Umbilical cord (tissue), 2 donors: ENCODE results near the gene PANK3. TPM values are rescaled to one million over a fixed set of nuclear protein-coding genes. Genes with fewer than 3 reads are reported as not detected.
A peak's percentile ranks its signal among the peaks of the same experiment; 100 is the strongest.
"Not testable (repeated sequence)": the region's sequence is repeated elsewhere in the genome, so short reads cannot be mapped to it uniquely, and the experiment has no call there.

Experiments
- DNase-seq: peaks from one replicate; pipeline ENCODE4 v3.0.0-alpha.2; 2015; ENCODE audit warnings: low spot score
- total RNA-seq: library from RNA; depleted of rRNA; stranded (reverse); fragments of >200 nt; gene quantifications from one replicate; pipeline ENCODE4 v1.2.3, GENCODE V29; 2014; ENCODE audit warnings: low replicate concordance; ENCODE audit not compliant: insufficient read depth

Gene PANK3
- total RNA-seq, result 75.1 TPM

GRCh38 chr5:168578538-168579487 is at the start of gene PANK3:
TSS of gene PANK3 (minus strand) at chr5:168579368. CDS start at chr5:168579283, 85 bp downstream.
- DNase-seq, result no peak

GRCh38 chr5:168624850-168625364 is 45.7 kb upstream of the PANK3 start:
- DNase-seq, result no peak

GRCh38 chr5:168620807-168621206 is 41.6 kb upstream of the PANK3 start:
- no peak for DNase-seq

- no peak for DNase-seq
These were observed 35.5 kb upstream of the PANK3 start for GRCh38 chr5:168614661-168615060.

DNA sequence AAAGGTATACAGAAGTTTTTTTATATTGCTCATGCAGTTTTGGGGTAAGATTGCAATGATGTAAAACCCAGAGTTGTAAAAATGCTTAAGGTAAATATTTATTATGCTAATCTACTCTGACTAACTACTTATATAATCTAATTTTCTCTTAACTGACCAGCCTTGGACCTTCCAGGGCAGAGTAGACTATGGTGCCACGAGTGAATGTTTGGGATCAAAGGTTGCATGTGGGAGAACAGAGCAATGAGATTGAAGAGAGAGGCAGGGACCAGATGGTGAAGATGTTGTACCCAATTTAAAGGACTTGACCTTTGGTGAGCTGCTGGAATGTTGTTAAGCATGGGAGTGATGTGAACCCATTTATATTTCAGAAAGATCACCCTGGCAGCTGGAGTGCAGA is 34.8 kb upstream of the PANK3 start:
- no peak for DNase-seq

GRCh38 chr5:168613396-168613795 is 34.2 kb upstream of the PANK3 start:
- DNase-seq, result no peak

DNA sequence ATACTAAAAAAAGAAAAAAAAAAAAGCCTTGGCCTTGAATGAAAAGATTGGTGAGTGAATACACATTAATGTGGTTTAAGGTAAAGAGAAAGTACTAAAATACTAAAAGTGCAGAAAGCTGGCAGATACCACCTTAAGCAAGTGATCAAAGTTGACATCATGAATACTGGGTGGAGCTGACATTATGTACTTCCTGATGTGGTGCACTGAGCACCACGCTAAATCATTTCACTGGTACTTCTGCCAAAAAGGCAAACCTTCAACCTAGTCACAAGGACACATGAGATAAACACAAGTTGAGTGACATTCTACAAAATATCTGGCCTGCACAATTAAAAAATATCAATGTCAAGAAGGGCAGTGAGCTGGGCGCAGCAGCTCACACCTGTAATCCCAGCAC is 33.8 kb upstream of the PANK3 start:
- DNase-seq, result no peak

DNA sequence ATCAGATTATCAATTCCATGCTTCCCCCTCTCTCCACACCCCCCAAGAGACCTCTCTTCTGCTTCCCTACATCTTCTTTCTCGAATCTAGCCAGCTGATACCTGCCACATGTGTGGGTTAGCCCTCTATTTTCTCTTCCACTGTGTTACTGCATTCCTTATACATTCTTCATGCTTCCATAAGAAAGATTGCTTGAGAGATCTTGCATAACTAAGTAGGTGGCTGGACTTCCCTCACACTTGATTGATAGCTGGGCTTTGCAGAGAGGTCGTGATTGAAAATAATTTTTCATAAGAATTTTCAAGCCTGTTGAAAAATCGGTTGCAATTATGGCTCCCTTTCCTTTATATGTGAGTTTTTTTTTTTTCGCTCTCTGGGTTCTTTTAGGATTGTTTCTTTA is 33.0 kb upstream of the PANK3 start:
- no peak for DNase-seq

DNA sequence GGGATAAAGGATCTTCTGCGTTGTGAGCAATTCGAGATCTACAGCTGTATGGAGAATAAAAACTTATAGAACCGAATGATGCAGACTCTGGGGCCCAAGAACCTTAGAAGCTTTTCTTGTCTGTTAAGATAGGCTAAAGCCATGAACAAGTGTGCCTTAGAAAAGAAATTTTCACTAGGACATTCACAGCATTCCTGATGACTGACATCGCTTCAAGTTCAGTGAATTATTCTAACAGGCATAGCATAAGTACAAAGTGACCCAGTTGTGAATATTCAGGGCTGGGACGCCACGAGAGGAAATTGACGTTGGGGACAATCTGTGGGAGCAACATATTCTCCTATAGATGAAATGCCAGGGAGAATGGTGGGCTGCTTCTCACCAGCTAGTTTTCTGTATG is 32.0 kb upstream of the PANK3 start:
- peak; percentile 55 for DNase-seq

GRCh38 chr5:168609806-168610482 is 30.8 kb upstream of the PANK3 start:
- DNase-seq, result no peak

DNA sequence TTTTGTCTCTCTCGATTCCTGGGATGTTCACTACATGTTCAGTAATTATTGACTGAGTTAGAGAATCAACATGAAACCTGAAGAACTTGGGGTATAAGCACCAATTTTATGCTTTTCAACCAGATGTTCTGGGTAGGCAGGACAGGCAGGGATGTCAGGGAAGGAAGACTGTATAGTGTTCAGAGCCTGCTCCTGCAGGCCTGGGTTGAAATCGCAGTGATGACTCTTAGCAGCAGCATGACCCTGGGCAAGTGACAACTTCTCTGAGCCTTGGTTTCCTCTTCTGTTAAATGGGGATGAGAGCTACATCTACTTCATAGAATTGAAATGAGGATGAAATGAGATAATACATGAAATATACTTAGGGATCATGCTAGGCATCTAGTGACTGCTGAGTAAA is 29.7 kb upstream of the PANK3 start:
- DNase-seq, result no peak

GRCh38 chr5:168608386-168608785 is 29.2 kb upstream of the PANK3 start:
- no peak for DNase-seq

DNA sequence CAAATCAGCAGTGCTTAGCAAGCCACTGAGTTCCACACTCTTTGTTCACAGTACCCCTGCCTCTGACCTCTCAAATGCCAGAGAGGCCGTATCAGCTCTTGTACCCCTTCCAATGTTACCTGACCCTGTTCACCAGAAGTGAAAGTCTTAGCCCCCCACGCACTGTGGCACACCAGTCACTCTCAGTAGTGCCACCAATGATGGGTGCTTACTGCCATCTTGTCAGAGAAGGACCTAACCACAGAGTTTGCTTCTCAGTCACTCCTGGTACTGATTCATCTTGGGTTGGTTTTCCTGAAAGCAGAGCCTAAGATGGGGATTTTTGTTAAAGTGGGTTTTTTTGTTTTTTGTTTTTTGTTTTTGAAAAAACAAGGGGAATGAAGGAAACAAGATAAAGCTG is 28.8 kb upstream of the PANK3 start:
- DNase-seq, result no peak

GRCh38 chr5:168606562-168606961 is 27.4 kb upstream of the PANK3 start:
- no peak for DNase-seq

DNA sequence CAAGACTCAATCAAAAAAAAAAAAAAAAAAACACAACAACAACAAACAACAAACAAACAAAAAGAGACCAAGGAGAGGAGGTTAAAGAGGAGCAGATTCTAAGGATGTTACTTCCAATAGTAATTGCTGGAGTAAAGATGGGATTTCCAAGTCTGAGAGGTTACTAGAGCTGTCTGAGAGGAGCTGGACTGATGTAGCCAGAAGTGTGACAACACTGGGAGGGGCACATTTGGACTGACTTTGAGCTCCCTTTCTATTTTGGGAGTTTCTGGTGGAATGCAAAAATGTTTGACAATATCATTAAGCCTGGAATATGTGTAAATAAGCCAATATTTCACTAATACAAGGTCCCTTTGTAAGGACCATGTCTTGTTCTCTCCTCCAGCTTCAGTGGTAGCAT is 25.3 kb upstream of the PANK3 start:
- DNase-seq, result no peak

- no peak for DNase-seq
These were observed 24.6 kb upstream of the PANK3 start for GRCh38 chr5:168603746-168604145.

DNA sequence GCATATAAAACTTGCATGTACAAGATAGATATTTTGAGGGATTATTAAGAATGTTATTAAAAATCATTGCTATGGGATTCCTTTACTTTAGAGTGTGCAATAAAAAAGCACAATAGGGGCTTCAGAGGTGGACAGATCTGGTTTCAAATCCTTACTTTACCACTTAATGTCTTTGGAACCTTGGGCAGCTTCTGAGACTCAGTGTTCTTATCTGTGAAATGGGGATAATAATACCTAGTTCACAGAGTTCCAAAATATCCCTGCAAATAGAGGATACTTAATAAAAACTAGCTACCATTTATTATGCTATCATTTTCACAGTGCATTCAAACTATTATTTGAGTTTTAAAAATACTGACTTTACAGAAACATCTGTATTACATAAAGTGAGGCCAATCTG is 23.3 kb upstream of the PANK3 start:
- no peak for DNase-seq

DNA sequence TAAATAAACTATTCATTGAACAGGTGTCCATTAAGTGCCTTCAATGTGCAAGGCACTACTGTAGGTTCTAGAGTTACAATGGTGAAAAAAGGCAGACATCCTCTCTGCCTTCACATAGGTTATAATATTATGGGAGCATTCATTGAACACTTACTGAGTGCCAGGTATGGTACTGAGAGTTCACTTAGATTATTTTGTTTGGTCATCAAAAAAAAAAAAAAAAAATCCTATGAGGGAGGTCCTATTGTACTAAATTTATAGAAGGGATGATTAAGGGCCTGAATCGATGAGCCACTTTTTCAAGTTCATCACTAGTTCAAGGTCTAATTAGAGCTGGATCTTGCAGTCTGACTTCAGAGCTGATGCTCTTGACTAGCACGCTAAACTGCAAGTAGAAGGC is 22.8 kb upstream of the PANK3 start:
- no peak for DNase-seq

DNA sequence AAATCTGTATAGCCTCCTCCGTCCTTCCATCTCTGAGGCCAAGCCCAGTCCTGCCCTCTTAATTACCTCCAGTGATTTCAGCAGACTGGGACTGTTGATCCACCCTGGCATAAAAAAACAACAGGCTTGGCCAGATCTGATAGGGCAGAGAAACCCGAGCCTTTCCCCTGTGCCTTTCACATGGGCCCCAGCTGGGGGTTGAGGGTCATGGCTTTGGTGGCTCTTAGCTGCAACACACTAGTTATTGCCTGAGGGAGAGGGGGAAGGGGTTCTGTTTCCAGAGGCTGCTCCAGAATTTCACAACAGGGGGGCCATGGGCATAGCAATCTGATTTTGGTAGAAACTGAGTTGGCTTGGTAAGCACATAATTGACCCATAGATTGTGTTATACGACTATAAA is 21.2 kb upstream of the PANK3 start:
- DNase-seq, result peak; percentile 13

DNA sequence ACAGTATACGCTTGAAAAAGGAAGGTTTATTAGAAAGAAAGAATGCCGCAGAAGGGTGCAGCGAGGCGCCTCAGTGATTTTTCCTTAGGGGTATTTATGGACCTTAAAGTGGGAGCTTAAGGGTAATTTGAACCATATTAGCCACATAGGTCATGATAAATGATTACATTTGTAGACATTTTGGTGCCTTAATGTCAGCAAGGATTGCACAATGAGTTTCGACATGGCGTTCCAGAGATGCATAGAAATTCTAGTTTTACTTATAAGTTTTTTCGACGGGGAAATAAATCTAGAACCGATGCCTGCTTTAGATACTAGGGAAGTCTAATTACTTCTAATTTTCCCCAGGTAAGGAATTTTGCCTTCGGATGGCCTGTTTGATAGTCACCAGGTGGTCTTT is 20.7 kb upstream of the PANK3 start:
- DNase-seq, result no peak

- DNase-seq, result no peak
These were observed 19.5 kb upstream of the PANK3 start for GRCh38 chr5:168598639-168599038.

DNA sequence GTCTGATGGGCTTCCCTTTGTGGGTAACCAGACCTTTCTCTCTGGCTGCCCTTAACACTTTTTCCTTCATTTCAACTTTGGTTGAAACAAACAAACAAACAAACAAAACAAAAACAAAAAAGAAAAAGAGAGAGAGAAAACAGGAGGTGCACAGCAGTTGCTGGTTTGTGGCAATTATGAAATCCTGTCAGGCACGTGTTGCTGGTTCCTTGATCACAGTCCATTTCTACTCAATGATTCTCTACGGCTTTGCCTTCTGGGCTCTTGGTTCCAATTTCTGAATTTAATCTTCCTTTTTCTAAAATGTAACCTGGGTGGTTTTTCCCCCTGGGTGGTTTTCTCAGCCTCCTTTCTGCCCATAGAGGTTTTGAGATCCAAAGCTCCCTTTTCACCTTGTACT is 17.8 kb upstream of the PANK3 start:
- no peak for DNase-seq

- not testable (repeated sequence) for DNase-seq
These were observed 17.0 kb upstream of the PANK3 start for GRCh38 chr5:168596122-168596521.
